Measurements from ENCODE around the gene KCNQ1. TPM values are rescaled to one million over a fixed set of nuclear protein-coding genes. Genes with fewer than 3 reads are reported as not detected.

The KCNQ1 gene
- total RNA-seq, 1 donor from 2014 or later: 8.5 TPM

DNA sequence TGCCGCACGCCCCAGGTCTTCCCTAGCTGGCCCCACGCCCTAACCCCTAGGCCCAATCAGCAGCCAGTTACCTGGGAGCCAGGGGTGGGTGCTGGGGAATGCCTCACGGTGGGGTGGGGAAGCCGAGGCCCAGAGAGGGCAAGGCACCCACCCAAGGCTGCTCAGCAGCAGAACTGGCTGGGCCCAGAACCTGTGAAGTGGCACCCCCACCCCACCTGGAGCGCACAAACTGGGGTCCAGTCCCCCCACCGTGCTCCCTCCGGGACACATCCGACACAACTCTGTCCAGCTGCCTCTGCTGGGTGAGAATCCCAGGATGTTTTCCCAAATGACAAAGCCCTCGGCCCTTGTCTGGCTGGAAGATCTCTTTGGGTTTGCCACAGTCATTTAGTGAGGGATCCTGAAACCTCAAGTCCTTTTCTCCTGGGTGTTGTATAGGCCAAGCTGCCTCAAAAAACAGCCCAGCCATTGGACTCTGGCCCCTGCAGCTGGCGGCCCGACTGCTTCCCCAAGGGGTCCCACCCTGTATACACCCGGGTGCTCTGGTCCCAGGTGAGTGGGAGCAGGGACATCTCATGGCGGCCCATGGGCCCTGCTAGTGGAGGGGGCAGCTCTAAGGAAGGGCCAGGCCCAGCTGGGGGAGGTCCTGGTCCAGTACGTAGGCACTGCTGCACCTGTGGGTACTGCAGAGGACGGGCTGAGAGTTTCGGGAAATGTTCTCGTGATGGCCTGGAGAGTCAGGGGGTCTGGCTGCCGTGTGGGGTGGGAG, 23.4 kb upstream of the KCNQ1 start:
- no peak overlapping the region for H3K4me3 Mint-ChIP-seq
- H3K27me3 Mint-ChIP-seq (ENCODE audit: low read depth): no peaks in the 10 kb centered on the region
- peaks cover 10% of the 10 kb centered on the region for H3K4me1 Mint-ChIP-seq
- TF ChIP-seq, protein P1, sequence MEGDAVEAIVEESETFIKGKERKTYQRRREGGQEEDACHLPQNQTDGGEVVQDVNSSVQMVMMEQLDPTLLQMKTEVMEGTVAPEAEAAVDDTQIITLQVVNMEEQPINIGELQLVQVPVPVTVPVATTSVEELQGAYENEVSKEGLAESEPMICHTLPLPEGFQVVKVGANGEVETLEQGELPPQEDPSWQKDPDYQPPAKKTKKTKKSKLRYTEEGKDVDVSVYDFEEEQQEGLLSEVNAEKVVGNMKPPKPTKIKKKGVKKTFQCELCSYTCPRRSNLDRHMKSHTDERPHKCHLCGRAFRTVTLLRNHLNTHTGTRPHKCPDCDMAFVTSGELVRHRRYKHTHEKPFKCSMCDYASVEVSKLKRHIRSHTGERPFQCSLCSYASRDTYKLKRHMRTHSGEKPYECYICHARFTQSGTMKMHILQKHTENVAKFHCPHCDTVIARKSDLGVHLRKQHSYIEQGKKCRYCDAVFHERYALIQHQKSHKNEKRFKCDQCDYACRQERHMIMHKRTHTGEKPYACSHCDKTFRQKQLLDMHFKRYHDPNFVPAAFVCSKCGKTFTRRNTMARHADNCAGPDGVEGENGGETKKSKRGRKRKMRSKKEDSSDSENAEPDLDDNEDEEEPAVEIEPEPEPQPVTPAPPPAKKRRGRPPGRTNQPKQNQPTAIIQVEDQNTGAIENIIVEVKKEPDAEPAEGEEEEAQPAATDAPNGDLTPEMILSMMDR (IDR thresholded peaks at IDR 0.05; ENCODE audit: unreplicated experiment): no peak
- no peak for DNase-seq (ENCODE audit: low spot score in 2 of 2, unreplicated experiment in 2 of 2)
- no peaks in the 10 kb centered on the region for H3K36me3 Mint-ChIP-seq
- H3K27ac Mint-ChIP-seq: no peak overlapping the region
- no peaks in the 10 kb centered on the region for H3K9me3 Mint-ChIP-seq

DNA sequence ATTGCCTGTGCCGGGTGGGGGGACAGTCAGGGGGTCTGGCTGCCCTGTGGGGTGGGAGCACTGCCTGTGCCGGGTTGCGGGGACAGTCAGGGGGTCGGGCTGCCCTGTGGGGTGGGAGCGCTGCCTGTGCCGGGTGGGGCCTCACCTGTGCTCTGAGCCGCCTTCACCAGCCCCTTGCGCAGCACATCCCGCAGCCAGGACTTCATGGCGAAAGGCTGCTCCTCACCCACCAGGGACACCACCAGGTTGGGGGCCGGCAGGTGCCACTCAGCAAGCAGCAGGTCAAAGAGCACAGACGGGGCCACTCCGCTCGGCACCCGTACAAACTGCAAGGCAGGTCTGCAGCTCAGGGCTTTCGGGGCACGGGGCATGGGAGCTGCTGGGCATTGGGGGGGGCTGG, 22.8 kb upstream of the KCNQ1 start:
- Mint-ChIP-seq H3K4me3 (no peak overlapping the region), H3K27me3 (ENCODE audit: low read depth) (no peaks in the 10 kb centered on the region), H3K4me1 (peaks cover 8% of the 10 kb centered on the region), H3K36me3 (no peaks in the 10 kb centered on the region), H3K27ac (no peak overlapping the region), H3K9me3 (no peaks in the 10 kb centered on the region)
- TF ChIP-seq, protein P1 (IDR thresholded peaks at IDR 0.05; ENCODE audit: unreplicated experiment): no peak
- no peak for DNase-seq (ENCODE audit: low spot score in 2 of 2, unreplicated experiment in 2 of 2)

DNA sequence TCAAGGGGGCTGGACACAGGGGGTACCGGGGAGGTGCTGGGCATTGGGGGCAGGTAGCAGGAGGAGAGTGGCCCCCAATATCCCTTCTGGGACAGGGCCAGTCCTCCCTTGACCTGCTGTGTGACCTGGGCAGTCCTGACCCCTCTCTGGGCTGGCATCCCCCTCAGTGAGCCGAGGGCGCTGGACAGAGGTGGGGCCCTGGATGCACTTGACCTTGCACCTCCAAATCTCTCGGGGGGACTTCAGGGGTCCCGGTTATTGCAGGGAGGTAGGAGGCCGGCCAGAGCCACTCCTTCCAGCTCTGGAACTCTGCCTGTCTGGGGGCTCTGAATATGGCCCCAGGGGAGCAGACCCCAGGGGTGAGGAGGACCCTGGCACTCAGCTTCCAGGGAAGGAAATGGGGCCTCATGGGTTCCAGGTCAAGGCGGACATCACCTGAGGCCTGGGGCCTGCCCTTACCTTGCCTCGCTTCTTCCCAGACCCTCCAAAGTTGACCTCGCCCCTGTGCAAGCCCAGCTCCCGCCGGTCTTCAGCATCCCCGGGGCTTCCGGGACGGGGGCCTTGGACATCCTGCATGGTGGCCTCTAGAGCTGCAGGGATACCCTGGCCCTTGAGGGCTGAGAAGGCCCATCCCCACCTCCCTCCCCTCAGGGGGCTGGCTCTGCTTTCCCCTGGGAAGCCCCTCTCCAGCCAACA, 22.2 kb upstream of the KCNQ1 start:
- peaks cover 2% of the 10 kb centered on the region for H3K27me3 Mint-ChIP-seq (ENCODE audit: low read depth)
- no peaks in the 10 kb centered on the region for H3K36me3 Mint-ChIP-seq
- DNase-seq (ENCODE audit: low spot score in 2 of 2, unreplicated experiment in 2 of 2): no peak
- H3K4me3 Mint-ChIP-seq: no peak overlapping the region
- no peak overlapping the region for H3K27ac Mint-ChIP-seq
- peaks cover 6% of the 10 kb centered on the region for H3K4me1 Mint-ChIP-seq
- no peaks in the 10 kb centered on the region for H3K9me3 Mint-ChIP-seq
- TF ChIP-seq, protein P1 (IDR thresholded peaks at IDR 0.05; ENCODE audit: unreplicated experiment): no peak

DNA sequence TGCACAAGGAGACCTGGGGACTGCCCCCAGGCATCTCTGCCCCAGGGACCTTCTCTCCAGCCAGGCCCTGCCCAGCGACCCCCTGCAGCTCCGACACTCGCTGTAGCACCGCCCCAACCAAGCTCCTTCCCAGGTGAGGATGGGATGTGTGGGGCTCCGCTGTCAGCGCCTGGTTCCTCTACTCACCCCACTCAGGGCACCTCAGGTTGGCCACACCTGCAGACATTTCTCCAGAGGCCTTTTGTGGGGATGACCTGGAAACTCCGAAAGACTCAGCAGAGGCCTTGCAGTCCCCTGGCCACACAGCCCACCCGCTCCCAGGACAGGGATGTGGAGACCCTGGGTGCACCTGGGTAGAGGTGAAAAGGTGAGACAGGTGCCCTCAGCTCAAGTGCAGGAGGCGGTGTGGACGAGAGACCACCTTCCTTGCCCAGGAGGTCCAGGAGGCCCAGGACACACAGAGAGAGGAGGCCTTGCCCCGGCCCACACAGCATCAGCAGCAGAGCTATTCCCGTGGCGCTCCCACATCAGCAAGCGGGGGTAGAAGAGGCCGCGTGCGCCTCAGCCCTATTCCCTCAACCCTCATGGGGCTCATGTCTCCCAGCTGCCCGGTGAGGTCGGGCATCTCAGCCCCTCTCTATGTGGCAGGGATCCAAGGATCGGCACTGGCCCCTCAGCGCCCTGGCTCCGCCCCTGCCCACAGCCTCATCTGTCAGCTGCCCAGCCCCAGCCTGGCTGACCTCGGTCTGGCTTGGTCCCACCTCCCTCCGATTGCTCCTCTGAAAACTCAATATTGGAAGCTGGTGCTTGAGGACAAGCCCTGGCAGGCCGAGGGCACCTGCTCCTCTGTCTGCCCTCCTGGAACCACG, 21.4 kb upstream of the KCNQ1 start:
- H3K4me1 Mint-ChIP-seq: peaks cover 6% of the 10 kb centered on the region
- no peak overlapping the region for H3K4me3 Mint-ChIP-seq
- no peak for DNase-seq (ENCODE audit: low spot score in 2 of 2, unreplicated experiment in 2 of 2)
- TF ChIP-seq, protein P1 (IDR thresholded peaks at IDR 0.05; ENCODE audit: unreplicated experiment): no peak
- H3K27ac Mint-ChIP-seq: no peak overlapping the region
- no peaks in the 10 kb centered on the region for H3K36me3 Mint-ChIP-seq
- H3K9me3 Mint-ChIP-seq: no peaks in the 10 kb centered on the region
- H3K27me3 Mint-ChIP-seq (ENCODE audit: low read depth): peaks cover 2% of the 10 kb centered on the region

DNA sequence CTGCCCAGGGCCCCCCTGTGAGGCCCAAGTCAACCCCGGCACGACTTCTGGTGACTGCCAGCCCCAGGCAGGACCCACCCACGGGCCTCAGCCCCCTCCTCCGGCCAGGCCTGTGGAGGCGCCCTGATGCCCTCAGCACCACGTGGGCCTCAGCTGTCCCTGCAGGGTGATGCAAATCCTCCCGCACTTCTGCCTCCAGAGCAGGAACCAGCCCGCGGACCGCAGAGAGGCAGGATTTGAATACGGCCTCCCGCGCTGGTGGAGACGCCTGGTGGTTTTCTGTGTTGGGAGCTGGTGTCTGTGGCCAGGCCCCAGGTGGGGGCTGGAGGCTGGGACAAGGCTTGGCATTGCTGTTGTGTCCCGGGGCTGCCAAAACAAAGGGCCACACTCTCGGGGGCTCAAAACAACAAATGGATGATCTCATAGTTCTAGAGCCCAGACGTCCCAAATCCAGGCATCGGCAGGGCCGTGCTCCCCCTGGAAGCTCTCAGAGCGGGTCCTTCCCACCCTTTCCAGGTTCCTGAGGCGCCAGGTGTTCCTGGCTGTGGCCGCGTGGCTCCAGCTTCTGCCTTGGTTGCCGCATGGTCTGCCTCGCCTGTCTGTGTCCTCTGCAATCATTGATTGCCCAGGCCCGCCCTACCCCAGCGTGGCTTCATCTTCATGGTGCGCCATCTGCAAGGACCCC, 19.9 kb upstream of the KCNQ1 start:
- H3K36me3 Mint-ChIP-seq: no peaks in the 10 kb centered on the region
- DNase-seq (ENCODE audit: low spot score in 2 of 2, unreplicated experiment in 2 of 2): no peak
- H3K27me3 Mint-ChIP-seq (ENCODE audit: low read depth): peaks cover 2% of the 10 kb centered on the region
- H3K4me3 Mint-ChIP-seq: no peak overlapping the region
- H3K9me3 Mint-ChIP-seq: no peaks in the 10 kb centered on the region
- no peaks in the 10 kb centered on the region for H3K4me1 Mint-ChIP-seq
- no peak overlapping the region for H3K27ac Mint-ChIP-seq
- TF ChIP-seq, protein P1 (IDR thresholded peaks at IDR 0.05; ENCODE audit: unreplicated experiment): no peak
